ENCODE data around the gene MCM6. TPM values are rescaled to one million over a fixed set of nuclear protein-coding genes. Genes with fewer than 3 reads are reported as not detected.
A peak's percentile ranks its signal among the peaks of the same experiment; 100 is the strongest.

MCM6 gene
- total RNA-seq: 100 to 1,000 TPM in 1 of 2 donors, 10 to 100 TPM in 1; 75.3 to 129 TPM

GRCh38 chr2:135876066-135876711 lies at the start of gene MCM6:
TSS of gene MCM6 (minus strand) at chr2:135876443. CDS start at chr2:135876365, 78 bp downstream.
- Mint-ChIP-seq H3K27me3 (no peaks in the 10 kb centered on the region), H3K27ac (peak within 1 kb of the TSS; percentile 82 to 95), H3K36me3 (peaks cover 22% of the 10 kb centered on the region), H3K9me3 (no peaks in the 10 kb centered on the region), H3K4me3 (peak within 1 kb of the TSS; percentile 91), H3K4me1 (ENCODE audit: low read depth in 2 of 2) (peaks cover 38 to 43% of the 10 kb centered on the region in 2 donors)
- peak; percentile 99 for DNase-seq (ENCODE audit: low spot score)
- ATAC-seq: peak; percentile 94 to 99

DNA sequence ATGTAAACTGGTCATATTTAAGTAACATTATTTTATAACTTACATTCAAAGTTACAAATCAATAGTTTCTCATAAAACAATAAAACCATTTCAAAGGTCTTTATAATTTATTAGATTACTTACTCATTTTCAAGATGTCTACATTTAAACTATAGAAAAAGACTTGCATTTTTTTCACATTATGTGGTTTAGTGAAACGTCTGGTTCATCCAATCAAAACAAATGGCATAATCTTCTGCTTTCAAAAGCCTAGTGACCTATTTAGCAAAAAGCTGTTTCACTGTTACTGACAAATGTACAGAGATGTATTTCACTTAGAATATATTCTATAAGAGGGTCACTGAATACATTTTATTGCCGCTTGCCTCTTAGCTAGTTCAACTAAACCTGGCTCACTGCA lies 49.3 kb upstream of the MCM6 start:
- H3K36me3 Mint-ChIP-seq: peaks cover 7% of the 10 kb centered on the region
- H3K4me3 Mint-ChIP-seq: no peak overlapping the region
- H3K27me3 Mint-ChIP-seq: no peaks in the 10 kb centered on the region
- ATAC-seq: no peak
- no peaks in the 10 kb centered on the region for H3K9me3 Mint-ChIP-seq
- peaks cover 0 to 1% of the 10 kb centered on the region in 2 donors for H3K4me1 Mint-ChIP-seq (ENCODE audit: low read depth in 2 of 2)
- no peak for DNase-seq (ENCODE audit: low spot score)
- no peak overlapping the region for H3K27ac Mint-ChIP-seq

- Mint-ChIP-seq H3K36me3 (no peaks in the 10 kb centered on the region), H3K9me3 (no peaks in the 10 kb centered on the region), H3K4me1 (ENCODE audit: low read depth in 2 of 2) (no peaks in the 10 kb centered on the region), H3K27ac (no peak overlapping the region), H3K27me3 (no peaks in the 10 kb centered on the region), H3K4me3 (no peak overlapping the region)
- ATAC-seq (no peak), DNase-seq (ENCODE audit: low spot score) (no peak)
Measured at GRCh38 chr2:135916207-135916606, 40.0 kb upstream of the MCM6 start.

DNA sequence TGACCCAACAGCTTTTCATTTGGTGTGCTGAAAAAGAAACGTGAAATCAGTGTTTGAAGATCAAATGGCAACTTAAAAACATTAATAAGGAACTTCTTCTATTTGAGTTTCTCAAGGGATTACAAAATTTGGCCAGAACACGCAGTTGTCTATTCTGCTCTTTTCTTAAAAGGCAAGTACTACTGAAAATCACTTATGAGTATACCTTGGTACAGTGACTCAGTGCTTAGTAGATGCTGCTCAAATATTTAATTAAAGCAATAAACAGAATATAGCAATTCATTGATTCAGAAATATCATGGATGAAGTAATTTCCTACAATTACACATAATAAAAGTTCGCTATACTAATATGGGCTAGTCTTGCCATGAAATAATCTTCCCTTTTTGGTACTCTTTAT lies 38.2 kb upstream of the MCM6 start:
- H3K4me1 Mint-ChIP-seq (ENCODE audit: low read depth in 2 of 2): no peaks in the 10 kb centered on the region
- DNase-seq (ENCODE audit: low spot score): no peak
- no peak overlapping the region for H3K27ac Mint-ChIP-seq
- no peaks in the 10 kb centered on the region for H3K27me3 Mint-ChIP-seq
- H3K9me3 Mint-ChIP-seq: no peaks in the 10 kb centered on the region
- no peaks in the 10 kb centered on the region for H3K36me3 Mint-ChIP-seq
- no peak for ATAC-seq
- no peak overlapping the region for H3K4me3 Mint-ChIP-seq

GRCh38 chr2:135913727-135914365 lies 37.6 kb upstream of the MCM6 start:
- Mint-ChIP-seq H3K4me1 (ENCODE audit: low read depth in 2 of 2) (no peaks in the 10 kb centered on the region), H3K9me3 (no peaks in the 10 kb centered on the region), H3K27me3 (no peaks in the 10 kb centered on the region), H3K27ac (peak overlapping the region in 1 of 2 donors; percentile 54), H3K36me3 (no peaks in the 10 kb centered on the region), H3K4me3 (no peak overlapping the region)
- ATAC-seq: no peak
- DNase-seq (ENCODE audit: low spot score): no peak

GRCh38 chr2:135909976-135910375 lies 33.7 kb upstream of the MCM6 start:
- no peak for ATAC-seq
- H3K4me1 Mint-ChIP-seq (ENCODE audit: low read depth in 2 of 2): no peaks in the 10 kb centered on the region
- DNase-seq (ENCODE audit: low spot score): no peak
- peaks cover 6% of the 10 kb centered on the region for H3K36me3 Mint-ChIP-seq
- H3K27ac Mint-ChIP-seq: no peak overlapping the region
- H3K4me3 Mint-ChIP-seq: no peak overlapping the region
- no peaks in the 10 kb centered on the region for H3K9me3 Mint-ChIP-seq
- H3K27me3 Mint-ChIP-seq: no peaks in the 10 kb centered on the region

GRCh38 chr2:135905679-135906078 lies 29.4 kb upstream of the MCM6 start:
- peaks cover 6% of the 10 kb centered on the region for H3K36me3 Mint-ChIP-seq
- no peaks in the 10 kb centered on the region for H3K4me1 Mint-ChIP-seq (ENCODE audit: low read depth in 2 of 2)
- no peaks in the 10 kb centered on the region for H3K27me3 Mint-ChIP-seq
- ATAC-seq (no peak), DNase-seq (ENCODE audit: low spot score) (no peak)
- H3K9me3 Mint-ChIP-seq: no peaks in the 10 kb centered on the region
- no peak overlapping the region for H3K27ac Mint-ChIP-seq
- no peak overlapping the region for H3K4me3 Mint-ChIP-seq

GRCh38 chr2:135904341-135904989 lies 28.2 kb upstream of the MCM6 start:
- Mint-ChIP-seq H3K36me3 (peaks cover 6% of the 10 kb centered on the region), H3K4me3 (no peak overlapping the region), H3K27ac (no peak overlapping the region), H3K9me3 (no peaks in the 10 kb centered on the region), H3K27me3 (no peaks in the 10 kb centered on the region), H3K4me1 (ENCODE audit: low read depth in 2 of 2) (no peaks in the 10 kb centered on the region)
- no peak for DNase-seq (ENCODE audit: low spot score)
- no peak for ATAC-seq

DNA sequence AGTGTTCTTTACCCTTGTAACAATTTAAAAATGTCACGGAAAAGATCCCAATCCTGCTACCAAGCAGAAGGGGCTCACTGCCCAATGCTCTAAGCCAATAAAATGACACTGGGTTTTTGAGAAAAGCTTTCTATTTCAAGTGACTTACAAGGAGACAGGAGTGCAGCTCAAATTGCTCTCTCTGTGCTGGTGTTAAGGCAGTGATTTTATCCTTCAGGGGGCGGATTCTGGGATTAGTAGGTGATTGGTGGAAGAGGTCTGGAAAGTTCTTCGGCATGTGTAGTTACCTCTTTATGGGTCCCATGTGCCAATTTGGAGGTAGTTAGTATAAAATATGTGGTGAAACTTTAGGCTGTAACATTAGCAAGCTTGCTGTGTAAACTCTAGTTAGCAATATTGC lies 27.4 kb upstream of the MCM6 start:
- Mint-ChIP-seq H3K4me1 (ENCODE audit: low read depth in 2 of 2) (no peaks in the 10 kb centered on the region), H3K4me3 (no peak overlapping the region), H3K36me3 (peaks cover 6% of the 10 kb centered on the region), H3K9me3 (no peaks in the 10 kb centered on the region), H3K27ac (no peak overlapping the region), H3K27me3 (no peaks in the 10 kb centered on the region)
- DNase-seq (ENCODE audit: low spot score) (no peak), ATAC-seq (no peak)

GRCh38 chr2:135899567-135899966 lies 23.3 kb upstream of the MCM6 start:
- no peaks in the 10 kb centered on the region for H3K27me3 Mint-ChIP-seq
- no peaks in the 10 kb centered on the region for H3K4me1 Mint-ChIP-seq (ENCODE audit: low read depth in 2 of 2)
- H3K27ac Mint-ChIP-seq: no peak overlapping the region
- DNase-seq (ENCODE audit: low spot score): no peak
- no peak for ATAC-seq
- H3K4me3 Mint-ChIP-seq: no peak overlapping the region
- H3K36me3 Mint-ChIP-seq: no peaks in the 10 kb centered on the region
- no peaks in the 10 kb centered on the region for H3K9me3 Mint-ChIP-seq

DNA sequence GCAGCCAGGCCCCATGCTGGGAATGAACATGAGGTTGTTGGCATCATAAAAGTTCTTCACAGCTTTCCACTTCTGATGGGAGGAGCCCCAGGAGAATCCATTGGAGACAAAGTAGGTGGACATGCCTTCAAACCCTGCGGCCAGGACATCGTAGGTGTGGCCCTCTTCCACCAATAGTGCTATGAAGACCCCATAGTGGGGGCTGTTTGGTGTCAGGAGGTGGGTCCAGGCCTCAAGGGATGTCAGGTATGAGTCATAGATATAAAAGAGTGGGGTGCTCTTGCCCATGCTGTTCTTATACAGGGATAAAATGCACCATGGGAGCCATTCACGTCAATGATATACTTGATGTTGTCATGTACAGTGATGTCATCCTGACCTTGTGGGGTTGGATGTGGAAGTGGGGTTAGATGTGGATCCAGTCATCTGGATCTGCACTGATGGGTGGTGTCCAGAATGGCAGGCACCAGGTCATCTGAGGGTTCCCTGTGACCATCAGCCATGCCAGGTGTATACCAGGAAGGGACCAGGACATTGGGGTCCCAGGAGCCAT lies 22.1 kb upstream of the MCM6 start:
- H3K9me3 Mint-ChIP-seq: no peaks in the 10 kb centered on the region
- no peaks in the 10 kb centered on the region for H3K4me1 Mint-ChIP-seq (ENCODE audit: low read depth in 2 of 2)
- no peak overlapping the region for H3K4me3 Mint-ChIP-seq
- H3K27me3 Mint-ChIP-seq: peaks cover 0 to 2% of the 10 kb centered on the region in 2 donors
- no peaks in the 10 kb centered on the region for H3K36me3 Mint-ChIP-seq
- ATAC-seq (no peak), DNase-seq (ENCODE audit: low spot score) (no peak)
- H3K27ac Mint-ChIP-seq: no peak overlapping the region

DNA sequence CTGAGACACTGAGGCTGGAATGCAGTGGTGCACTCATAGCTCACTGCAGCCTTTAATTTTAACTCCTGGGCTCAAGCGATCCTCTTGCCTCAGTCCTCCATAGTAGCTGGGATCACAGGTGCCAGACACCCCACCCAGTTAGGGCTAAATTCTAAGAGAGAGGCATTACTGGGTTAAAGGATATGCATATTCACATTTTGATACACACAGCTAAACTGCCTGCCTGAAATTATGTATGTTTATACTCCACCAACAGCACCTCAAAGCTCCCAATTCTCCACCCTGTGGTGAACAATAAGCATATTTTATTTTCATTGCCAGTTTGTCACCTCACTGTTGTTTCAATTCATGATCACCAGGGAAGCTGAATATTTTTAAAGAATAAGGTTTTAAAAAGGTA lies 18.7 kb upstream of the MCM6 start:
- ATAC-seq: no peak
- no peaks in the 10 kb centered on the region for H3K4me1 Mint-ChIP-seq (ENCODE audit: low read depth in 2 of 2)
- H3K27me3 Mint-ChIP-seq: peaks cover 0 to 2% of the 10 kb centered on the region in 2 donors
- H3K9me3 Mint-ChIP-seq: no peaks in the 10 kb centered on the region
- no peak for DNase-seq (ENCODE audit: low spot score)
- H3K4me3 Mint-ChIP-seq: no peak overlapping the region
- H3K27ac Mint-ChIP-seq: no peak overlapping the region
- no peaks in the 10 kb centered on the region for H3K36me3 Mint-ChIP-seq

DNA sequence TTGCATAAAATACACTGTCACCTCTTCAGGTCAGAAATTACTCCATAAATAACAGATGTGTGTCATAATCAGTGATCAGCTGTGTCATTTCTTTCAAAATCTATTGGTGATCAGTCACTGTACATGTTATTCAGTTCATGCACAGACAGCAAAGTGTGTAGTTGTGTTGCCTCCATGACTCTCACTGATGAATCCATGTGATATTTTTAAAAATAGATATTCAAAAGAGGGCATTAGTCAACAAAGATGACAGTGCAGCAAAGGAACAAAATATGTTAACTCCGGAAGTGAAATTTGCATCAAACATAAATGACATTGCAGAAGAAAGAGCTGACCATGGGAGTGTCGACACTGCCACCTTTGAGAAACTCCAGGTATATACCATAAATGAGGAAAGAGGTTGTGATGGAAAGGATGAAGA lies 17.1 kb upstream of the MCM6 start:
- H3K27ac Mint-ChIP-seq: no peak overlapping the region
- no peak for ATAC-seq

DNA sequence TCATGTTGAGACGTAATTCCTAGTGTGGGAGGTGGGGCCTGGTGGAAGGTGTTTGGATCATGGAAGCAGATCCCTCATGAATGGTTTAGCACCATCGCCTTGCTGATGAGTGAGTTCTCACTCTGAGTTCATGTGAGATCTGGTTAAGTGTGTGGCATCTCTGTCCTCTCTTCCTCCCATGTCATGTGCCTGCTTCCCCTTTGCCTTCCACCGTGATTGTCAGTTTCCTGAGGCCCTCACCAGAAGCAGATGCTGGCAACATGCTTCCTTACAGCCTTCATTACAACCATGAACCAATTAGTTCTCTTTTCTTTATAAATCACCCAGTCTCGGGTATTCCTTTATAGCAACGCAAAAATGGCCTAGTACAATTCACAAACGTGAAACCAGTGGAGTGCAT lies 14.6 kb upstream of the MCM6 start:
- H3K36me3 Mint-ChIP-seq: peaks cover 4% of the 10 kb centered on the region
- DNase-seq (ENCODE audit: low spot score) (no peak), ATAC-seq (no peak)
- no peaks in the 10 kb centered on the region for H3K9me3 Mint-ChIP-seq
- H3K27me3 Mint-ChIP-seq: peaks cover 0 to 2% of the 10 kb centered on the region in 2 donors
- H3K27ac Mint-ChIP-seq: no peak overlapping the region
- no peak overlapping the region for H3K4me3 Mint-ChIP-seq
- H3K4me1 Mint-ChIP-seq (ENCODE audit: low read depth in 2 of 2): no peaks in the 10 kb centered on the region

More for the DNA sequence above, 17.1 kb upstream of the MCM6 start:
- Mint-ChIP-seq H3K4me1 (ENCODE audit: low read depth in 2 of 2) (no peaks in the 10 kb centered on the region), H3K36me3 (peaks cover 4% of the 10 kb centered on the region), H3K4me3 (no peak overlapping the region), H3K27me3 (peaks cover 0 to 2% of the 10 kb centered on the region in 2 donors), H3K9me3 (no peaks in the 10 kb centered on the region)
- no peak for DNase-seq (ENCODE audit: low spot score)
